H1 (cell line): ENCODE data around the gene CACNA2D3. TPM values are rescaled to one million over a fixed set of nuclear protein-coding genes. Genes with fewer than 3 reads are reported as not detected.

ENCODE experiments used
- TAF7 ChIP-seq: optimal IDR thresholded peaks from 2 replicates; pipeline ENCODE3; 2011; ENCODE audit warnings: low read depth, mild to moderate bottlenecking, inconsistent platforms, low read length, moderate library complexity, borderline replicate concordance
- polyA plus RNA-seq, 7 experiments: library from polyadenylated mRNA; depleted of rRNA in 3 of 7; stranded (reverse) in 5 of 7; unstranded in 2 of 7; fragments of >200 nt in 5 of 7; fragments of 200-250 nt in 2 of 7; gene quantifications; 1 replicate in 5 of 7; 2 replicates in 1 of 7; 4 replicates in 1 of 7; pipeline versions ENCODE4 v1.2.1 to v1.2.3, GENCODE V29; 2011 to 2013; ENCODE audit warnings: missing spikeins in 2 of 7, mixed read lengths in 2 of 7
- total RNA-seq: library from RNA; stranded (reverse); fragmentation: NEBNext Ultra II Directional; extraction: Animal tissue kit (Norgen Biotek cat#: 25700); gene quantifications from 2 replicates; pipeline ENCODE4 v1.2.1, GENCODE V29; 2021

CACNA2D3 gene
- total and polyA plus RNA-seq, 2 of the 8 experiments (the other 6 are each of a cell fraction or from before 2014, with no cell fraction given), result 1.5 to 1.8 TPM

- TF ChIP-seq TAF7, result no peak
- TF ChIP-seq, all 59 proteins: peak for 0
Measured at GRCh38 chr3:54580453-54580852, 458.1 kb downstream of the CACNA2D3 start (continued).
